ENCODE data around the gene ARRB1.

ARRB1 gene

GRCh38 chr11:75389276-75389605, 37.8 kb upstream of the ARRB1 start:
- TF ChIP-seq, protein P1, sequence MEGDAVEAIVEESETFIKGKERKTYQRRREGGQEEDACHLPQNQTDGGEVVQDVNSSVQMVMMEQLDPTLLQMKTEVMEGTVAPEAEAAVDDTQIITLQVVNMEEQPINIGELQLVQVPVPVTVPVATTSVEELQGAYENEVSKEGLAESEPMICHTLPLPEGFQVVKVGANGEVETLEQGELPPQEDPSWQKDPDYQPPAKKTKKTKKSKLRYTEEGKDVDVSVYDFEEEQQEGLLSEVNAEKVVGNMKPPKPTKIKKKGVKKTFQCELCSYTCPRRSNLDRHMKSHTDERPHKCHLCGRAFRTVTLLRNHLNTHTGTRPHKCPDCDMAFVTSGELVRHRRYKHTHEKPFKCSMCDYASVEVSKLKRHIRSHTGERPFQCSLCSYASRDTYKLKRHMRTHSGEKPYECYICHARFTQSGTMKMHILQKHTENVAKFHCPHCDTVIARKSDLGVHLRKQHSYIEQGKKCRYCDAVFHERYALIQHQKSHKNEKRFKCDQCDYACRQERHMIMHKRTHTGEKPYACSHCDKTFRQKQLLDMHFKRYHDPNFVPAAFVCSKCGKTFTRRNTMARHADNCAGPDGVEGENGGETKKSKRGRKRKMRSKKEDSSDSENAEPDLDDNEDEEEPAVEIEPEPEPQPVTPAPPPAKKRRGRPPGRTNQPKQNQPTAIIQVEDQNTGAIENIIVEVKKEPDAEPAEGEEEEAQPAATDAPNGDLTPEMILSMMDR (IDR thresholded peaks at IDR 0.05; ENCODE audit: low read depth, low read length): no peak
- no peak for DNase-seq (ENCODE audit: low read depth in 2 of 2)
- H3K4me3 ChIP-seq (replicated peaks in 1 of 2; ENCODE audit: low read depth in 2 of 2, low read length in 2 of 2): no peak overlapping the region

GRCh38 chr11:75388386-75389275, 37.2 kb upstream of the ARRB1 start:
- DNase-seq (ENCODE audit: low read depth in 2 of 2): peak; percentile 86 to 88
- TF ChIP-seq, protein P1 (IDR thresholded peaks at IDR 0.05; ENCODE audit: low read depth, low read length): peak; percentile 78
- no peak overlapping the region for H3K4me3 ChIP-seq (replicated peaks in 1 of 2; ENCODE audit: low read depth in 2 of 2, low read length in 2 of 2)

- no peak overlapping the region for H3K4me3 ChIP-seq (replicated peaks in 1 of 2; ENCODE audit: low read depth in 2 of 2, low read length in 2 of 2)
- no peak for DNase-seq (ENCODE audit: low read depth in 2 of 2)
- TF ChIP-seq, protein P1 (IDR thresholded peaks at IDR 0.05; ENCODE audit: low read depth, low read length): no peak
Measured at GRCh38 chr11:75387736-75388294, 36.4 kb upstream of the ARRB1 start.

- DNase-seq (ENCODE audit: low read depth in 2 of 2): no peak
- TF ChIP-seq, protein P1 (IDR thresholded peaks at IDR 0.05; ENCODE audit: low read depth, low read length): no peak
Measured at GRCh38 chr11:75386942-75387630, 35.6 kb upstream of the ARRB1 start.

DNA sequence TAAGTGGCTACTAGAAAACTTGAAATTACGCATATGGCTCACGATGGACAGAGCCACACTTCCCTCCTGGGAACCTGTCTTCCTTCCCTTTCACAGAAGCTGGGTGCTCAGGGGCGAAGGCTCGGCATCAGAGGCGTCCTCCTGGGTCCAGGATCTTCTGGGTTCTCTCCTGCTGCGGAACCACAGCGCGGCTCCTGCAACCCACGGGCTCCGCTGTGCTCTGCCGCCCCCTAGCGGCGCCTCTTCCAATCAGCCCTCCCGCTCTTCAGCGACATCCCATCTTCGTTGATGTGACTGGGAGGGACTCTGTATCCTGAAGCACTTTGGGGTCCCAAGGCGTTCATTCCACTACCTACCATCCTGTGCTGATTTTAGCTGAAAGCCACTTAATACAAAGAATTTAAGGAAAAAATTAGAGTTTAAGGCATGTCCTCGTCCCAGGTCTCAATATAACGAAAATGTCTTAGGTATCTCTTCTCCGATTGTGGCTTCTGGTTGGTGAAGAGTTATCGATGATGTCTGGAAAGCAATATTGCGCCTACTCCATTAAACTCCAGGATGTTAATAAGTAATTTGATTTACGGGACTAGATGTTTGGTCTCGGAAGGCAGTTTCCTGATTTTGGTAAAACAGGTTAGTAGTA, 33.1 kb upstream of the ARRB1 start:
- H3K4me3 ChIP-seq (replicated peaks in 1 of 2; ENCODE audit: low read depth in 2 of 2, low read length in 2 of 2): peak overlapping the region in 1 of 2 donors; percentile 10
- DNase-seq (ENCODE audit: low read depth in 2 of 2): peak; percentile 73
- TF ChIP-seq, protein P1 (IDR thresholded peaks at IDR 0.05; ENCODE audit: low read depth, low read length): peak; percentile 98

More at GRCh38 chr11:75386942-75387630, 35.6 kb upstream of the ARRB1 start:
- H3K4me3 ChIP-seq (replicated peaks in 1 of 2; ENCODE audit: low read depth in 2 of 2, low read length in 2 of 2): no peak overlapping the region

DNA sequence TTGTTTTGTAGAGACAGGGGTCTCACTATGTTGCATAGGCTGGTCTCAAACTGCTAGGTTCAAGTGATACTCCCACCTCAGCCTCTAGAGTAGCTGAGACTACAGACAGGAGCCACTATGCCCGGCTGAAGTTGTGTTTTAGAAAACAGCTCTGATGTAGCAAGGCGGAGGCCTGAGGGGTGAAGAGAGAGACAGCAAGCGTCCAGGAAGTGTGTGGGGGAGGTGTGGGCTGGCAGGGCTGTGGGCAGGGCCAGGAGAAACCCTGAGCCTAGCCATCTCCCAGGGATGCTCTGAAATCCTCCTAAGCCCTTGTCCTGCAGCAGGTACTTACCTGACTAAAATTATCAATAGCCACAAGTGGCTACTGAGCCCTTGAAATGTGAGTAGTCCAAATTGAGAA, 31.8 kb upstream of the ARRB1 start:
- no peak for DNase-seq (ENCODE audit: low read depth in 2 of 2)
- H3K4me3 ChIP-seq (replicated peaks in 1 of 2; ENCODE audit: low read depth in 2 of 2, low read length in 2 of 2): no peak overlapping the region
- TF ChIP-seq, protein P1 (IDR thresholded peaks at IDR 0.05; ENCODE audit: low read depth, low read length): no peak

All from cardiac fibroblast (primary cell).